HCT116 (cell line): ENCODE data around the gene TBATA. TPM values are rescaled to one million over a fixed set of nuclear protein-coding genes. Genes with fewer than 3 reads are reported as not detected.

ENCODE experiments used
- ATAC-seq: fragments of 200-7000 bp; cut with Tn5 transposase; 2 replicates; pipeline ENCODE4 v1.9.1; 2020; ENCODE audit warnings: mild to moderate bottlenecking, moderate library complexity
- BruUV-seq: library from RNA; stranded (reverse); fragments of 400-500 nt; replicated peaks from 2 replicates; lab custom pipeline; 2021; lab: Mats Ljungman, UMichigan
- CTCF ChIA-PET: fragments of 300-600 bp; sonication (Branson Sonifier 250); formaldehyde crosslinking; loops from one replicate; lab custom pipeline; 2021; ENCODE audit warnings: antibody characterized with exemption; lab: Charles Lee
- POLR2A ChIA-PET: fragments of 300-600, 350-600 bp; sonication (Branson Sonifier 250); formaldehyde crosslinking; loops from one replicate; lab custom pipeline; 2021; ENCODE audit warnings: antibody characterized with exemption; lab: Charles Lee
- RAD21 ChIA-PET, 2 experiments: fragments of 300-600 bp; sonication (Branson Sonifier 250); formaldehyde crosslinking; loops; one replicate each; lab custom pipeline; 2023; ENCODE audit warnings: low total read pairs in 2 of 2; ENCODE audit not compliant: uncharacterized antibody in 2 of 2, unreplicated experiment in 2 of 2, low non-redundant PET in 1 of 2; lab: Charles Lee
- DNase-seq: peaks from one replicate; pipeline ENCODE4 v3.0.0-alpha.2; 2010; ENCODE audit warnings: low read depth, low spot score
- H2AFZ ChIP-seq: fragments of 200-600 bp; shearing (Covaris generic), sonication (generic); 2 replicates; pipeline ENCODE4 v1.6.1; 2017; ENCODE audit warnings: low read depth, mixed run types, mixed read lengths, antibody characterized with exemption, low read length; ENCODE audit not compliant: poor library complexity, severe bottlenecking
- H3K27ac ChIP-seq: 2 replicates; pipeline ENCODE4 v1.5.1; 2012; ENCODE audit warnings: low read depth, low read length
- H3K27me3 ChIP-seq: fragments of 200-600 bp; sonication (generic); 2 replicates; pipeline ENCODE4 v1.6.1; 2016; ENCODE audit warnings: mixed run types, low read length, mixed read lengths; ENCODE audit not compliant: insufficient read depth
- H3K36me3 ChIP-seq, 2 experiments: fragments of 200-500 bp in 1 of 2; fragments of 200-600 bp in 1 of 2; sonication (Bioruptor generic) in 1 of 2; sonication (generic) in 1 of 2; 2 replicates each; pipeline versions ENCODE4 v1.5.1 to v1.6.1; 2014 to 2016; ENCODE audit warnings: low read length in 2 of 2, inconsistent platforms in 1 of 2, mixed read lengths in 1 of 2, mixed run types in 1 of 2; ENCODE audit not compliant: insufficient read depth in 2 of 2, control insufficient read depth in 1 of 2
- H3K4me1 ChIP-seq, 2 experiments: fragments of 200-600 bp in 1 of 2; sonication (generic) in 1 of 2; 2 replicates each; pipeline versions ENCODE4 v1.5.1 to v1.6.1; 2012 to 2017; ENCODE audit warnings: low read length in 2 of 2, inconsistent platforms in 1 of 2, mild to moderate bottlenecking in 1 of 2, mixed read lengths in 1 of 2, mixed run types in 1 of 2, moderate library complexity in 1 of 2; ENCODE audit not compliant: insufficient read depth in 2 of 2, control insufficient read depth in 1 of 2
- H3K4me2 ChIP-seq: fragments of 200-600 bp; sonication (generic); 2 replicates; pipeline ENCODE4 v1.6.1; 2017; ENCODE audit warnings: mixed run types, low read length, mixed read lengths
- H3K4me3 ChIP-seq, 2 experiments: fragments of 200-600 bp in 1 of 2; sonication (generic) in 1 of 2; replicated peaks in 1 of 2; 2 replicates each; pipeline ENCODE4 v1.5.1; 2011 to 2016; ENCODE audit warnings: low read length in 2 of 2, control low read depth in 1 of 2, low read depth in 1 of 2, mild to moderate bottlenecking in 1 of 2, mixed read lengths in 1 of 2, mixed run types in 1 of 2
- H3K79me2 ChIP-seq: fragments of 200-600 bp; sonication (generic); 2 replicates; pipeline ENCODE4 v1.6.1; 2017; ENCODE audit warnings: mild to moderate bottlenecking, mixed run types, low read length, moderate library complexity, mixed read lengths; ENCODE audit not compliant: insufficient read depth
- H3K9ac ChIP-seq: fragments of 200-600 bp; sonication (generic); 2 replicates; pipeline ENCODE4 v1.6.1; 2016; ENCODE audit warnings: low read length, mixed read lengths
- H3K9me2 ChIP-seq: fragments of 200-600 bp; sonication (generic), shearing (Covaris generic); 2 replicates; pipeline ENCODE4 v1.6.1; 2017; ENCODE audit warnings: mixed run types, mild to moderate bottlenecking, moderate library complexity; ENCODE audit not compliant: insufficient read depth
- H3K9me3 ChIP-seq, 2 experiments: fragments of 200-500 bp in 1 of 2; fragments of 200-600 bp in 1 of 2; sonication (Bioruptor generic) in 1 of 2; sonication (generic) in 1 of 2; 2 replicates each; pipeline ENCODE4 v1.6.1; 2014 to 2017; ENCODE audit warnings: low read length in 2 of 2, mixed read lengths in 2 of 2, inconsistent platforms in 1 of 2, low read depth in 1 of 2, mild to moderate bottlenecking in 1 of 2, mixed run types in 1 of 2, moderate library complexity in 1 of 2; ENCODE audit not compliant: control insufficient read depth in 1 of 2, insufficient read depth in 1 of 2
- H4K20me1 ChIP-seq: fragments of 200-600 bp; sonication (generic), shearing (Covaris generic); 2 replicates; pipeline ENCODE4 v1.6.1; 2017; ENCODE audit warnings: mixed run types, mild to moderate bottlenecking, moderate library complexity; ENCODE audit not compliant: insufficient read depth
- CBX3 ChIP-seq: IDR thresholded peaks from 2 replicates; pipeline ENCODE4 v1.6.1; 2012; ENCODE audit warnings: low read depth
- CTCF ChIP-seq, 3 experiments: fragments of 200-600 bp in 1 of 3; sonication (generic) in 1 of 3; IDR thresholded peaks in 2 of 3; conservative IDR thresholded peaks in 1 of 3; 2 replicates each; pipeline ENCODE4 v1.5.1; 2012 to 2017; ENCODE audit warnings: low read depth in 2 of 3, low read length in 2 of 3, antibody characterized with exemption in 1 of 3, borderline replicate concordance in 1 of 3, control low read depth in 1 of 3, mild to moderate bottlenecking in 1 of 3, mixed read lengths in 1 of 3, mixed run types in 1 of 3, moderate library complexity in 1 of 3; ENCODE audit not compliant: insufficient read depth in 1 of 3
- ELF1 ChIP-seq: IDR thresholded peaks from 2 replicates; pipeline ENCODE4 v1.6.1; 2012; ENCODE audit warnings: low read depth, borderline replicate concordance
- EZH2 ChIP-seq: fragments of 200-600 bp; sonication (generic); IDR thresholded peaks from 2 replicates; pipeline ENCODE4 v1.6.1; 2017; ENCODE audit warnings: antibody characterized with exemption, mixed run types
- EZH2phosphoT487 ChIP-seq: fragments of 200-600 bp; IDR thresholded peaks from 2 replicates; pipeline ENCODE4 v1.6.1; 2018; ENCODE audit warnings: antibody characterized with exemption, borderline replicate concordance
- JUND ChIP-seq: IDR thresholded peaks from 2 replicates; pipeline ENCODE4 v1.6.1; 2012
- POLR2AphosphoS5 ChIP-seq: IDR thresholded peaks from 2 replicates; pipeline ENCODE4 v1.6.1; 2011; ENCODE audit warnings: mild to moderate bottlenecking, low read depth, low read length, moderate library complexity
- RAD21 ChIP-seq: IDR thresholded peaks from 2 replicates; pipeline ENCODE4 v1.6.1; 2012; ENCODE audit warnings: low read depth, mild to moderate bottlenecking
- SIN3A ChIP-seq: IDR thresholded peaks from 2 replicates; pipeline ENCODE4 v1.6.1; 2012; ENCODE audit warnings: low read depth
- SRF ChIP-seq: IDR thresholded peaks from 2 replicates; pipeline ENCODE4 v1.6.1; 2012; ENCODE audit warnings: low read depth
- ZFX ChIP-seq: fragments of 450-650 bp; IDR thresholded peaks from 2 replicates; pipeline ENCODE4 v1.6.1; 2017
- ZNF274 ChIP-seq: fragments of 200-500 bp; sonication (Bioruptor generic); IDR thresholded peaks from 2 replicates; pipeline ENCODE4 v1.6.1; 2014; ENCODE audit warnings: mild to moderate bottlenecking, low read depth, low read length, inconsistent platforms
- intact Hi-C: fragments of 100-400 bp; cut with micrococcal nuclease; formaldehyde crosslinking; loops from 2 replicates; pipeline ENCODE4 v1.10.0; 2022
- total RNA-seq: library from RNA; stranded (reverse); gene quantifications from one replicate; pipeline ENCODE4 v1.2.1, GENCODE V29; 2021; ENCODE audit not compliant: unreplicated experiment
- TF ChIP-seq, protein P1 (sequence below): IDR thresholded peaks from 2 replicates; pipeline ENCODE4 v1.6.1; 2011; ENCODE audit warnings: mild to moderate bottlenecking, low read length, moderate library complexity; ENCODE audit not compliant: insufficient replicate concordance; ENCODE audit errors: extremely low read depth
- TF ChIP-seq, protein P2 (sequence below): IDR thresholded peaks from 2 replicates; pipeline ENCODE4 v1.6.1; 2012
- TF ChIP-seq, protein P3 (sequence below): IDR thresholded peaks from 2 replicates; pipeline ENCODE4 v1.6.1; 2012; ENCODE audit warnings: low read depth

TBATA gene
- total RNA-seq, 1 experiment from 2014 or later: not detected

- Histone ChIP-seq H3K4me1 (peaks cover 20 to 44% of the 10 kb centered on the region in 2 experiments), H3K79me2 (no peaks in the 10 kb centered on the region), H3K9me2 (no peaks in the 10 kb centered on the region), H3K36me3 (no peaks in the 10 kb centered on the region), H3K27me3 (no peaks in the 10 kb centered on the region), H3K27ac (no peak overlapping the region; the same call in 1 of the 2 replicates), H2AFZ (no peak overlapping the region), H3K4me2 (no peak overlapping the region), H3K9me3 (no peaks in the 10 kb centered on the region), H3K4me3 (no peak overlapping the region), H4K20me1 (no peaks in the 10 kb centered on the region), H3K9ac (no peak overlapping the region)
- RAD21 ChIA-PET: no interaction called here
- CTCF ChIA-PET: interaction anchor here (1.2 to 1.6 kb wide), 2 partner anchors 201 to 298 kb away, joined by 3 to 7 read pairs; no protein-coding TSS in a partner anchor
- DNase-seq (no peak), ATAC-seq (no peak)
- intact Hi-C loops: loop anchor here (1.0 to 5.0 kb wide), 6 partner anchors 121 to 297 kb away; no protein-coding TSS in a partner anchor
- POLR2A ChIA-PET: no interaction called here
- TF ChIP-seq JUND (no peak), SIN3A (no peak), POLR2AphosphoS5 (no peak), CTCF (IDR thresholded peaks at IDR 0.05 in 2 of 3, conservative IDR thresholded peaks at IDR 0.05 in 1 of 3; ENCODE audit: borderline replicate concordance in 1 of 3, insufficient read depth in 1 of 3, low read depth in 2 of 3, low read length in 2 of 3) (no peak), EZH2 (no peak), EZH2phosphoT487 (no peak), ZFX (no peak), SRF (no peak), ELF1 (no peak), ZNF274 (no peak), RAD21 (no peak), CBX3 (no peak)
- TF ChIP-seq, protein P1, sequence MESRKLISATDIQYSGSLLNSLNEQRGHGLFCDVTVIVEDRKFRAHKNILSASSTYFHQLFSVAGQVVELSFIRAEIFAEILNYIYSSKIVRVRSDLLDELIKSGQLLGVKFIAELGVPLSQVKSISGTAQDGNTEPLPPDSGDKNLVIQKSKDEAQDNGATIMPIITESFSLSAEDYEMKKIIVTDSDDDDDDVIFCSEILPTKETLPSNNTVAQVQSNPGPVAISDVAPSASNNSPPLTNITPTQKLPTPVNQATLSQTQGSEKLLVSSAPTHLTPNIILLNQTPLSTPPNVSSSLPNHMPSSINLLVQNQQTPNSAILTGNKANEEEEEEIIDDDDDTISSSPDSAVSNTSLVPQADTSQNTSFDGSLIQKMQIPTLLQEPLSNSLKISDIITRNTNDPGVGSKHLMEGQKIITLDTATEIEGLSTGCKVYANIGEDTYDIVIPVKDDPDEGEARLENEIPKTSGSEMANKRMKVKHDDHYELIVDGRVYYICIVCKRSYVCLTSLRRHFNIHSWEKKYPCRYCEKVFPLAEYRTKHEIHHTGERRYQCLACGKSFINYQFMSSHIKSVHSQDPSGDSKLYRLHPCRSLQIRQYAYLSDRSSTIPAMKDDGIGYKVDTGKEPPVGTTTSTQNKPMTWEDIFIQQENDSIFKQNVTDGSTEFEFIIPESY: no peak
- TF ChIP-seq, protein P2, sequence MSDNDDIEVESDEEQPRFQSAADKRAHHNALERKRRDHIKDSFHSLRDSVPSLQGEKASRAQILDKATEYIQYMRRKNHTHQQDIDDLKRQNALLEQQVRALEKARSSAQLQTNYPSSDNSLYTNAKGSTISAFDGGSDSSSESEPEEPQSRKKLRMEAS: no peak
- TF ChIP-seq, protein P3, sequence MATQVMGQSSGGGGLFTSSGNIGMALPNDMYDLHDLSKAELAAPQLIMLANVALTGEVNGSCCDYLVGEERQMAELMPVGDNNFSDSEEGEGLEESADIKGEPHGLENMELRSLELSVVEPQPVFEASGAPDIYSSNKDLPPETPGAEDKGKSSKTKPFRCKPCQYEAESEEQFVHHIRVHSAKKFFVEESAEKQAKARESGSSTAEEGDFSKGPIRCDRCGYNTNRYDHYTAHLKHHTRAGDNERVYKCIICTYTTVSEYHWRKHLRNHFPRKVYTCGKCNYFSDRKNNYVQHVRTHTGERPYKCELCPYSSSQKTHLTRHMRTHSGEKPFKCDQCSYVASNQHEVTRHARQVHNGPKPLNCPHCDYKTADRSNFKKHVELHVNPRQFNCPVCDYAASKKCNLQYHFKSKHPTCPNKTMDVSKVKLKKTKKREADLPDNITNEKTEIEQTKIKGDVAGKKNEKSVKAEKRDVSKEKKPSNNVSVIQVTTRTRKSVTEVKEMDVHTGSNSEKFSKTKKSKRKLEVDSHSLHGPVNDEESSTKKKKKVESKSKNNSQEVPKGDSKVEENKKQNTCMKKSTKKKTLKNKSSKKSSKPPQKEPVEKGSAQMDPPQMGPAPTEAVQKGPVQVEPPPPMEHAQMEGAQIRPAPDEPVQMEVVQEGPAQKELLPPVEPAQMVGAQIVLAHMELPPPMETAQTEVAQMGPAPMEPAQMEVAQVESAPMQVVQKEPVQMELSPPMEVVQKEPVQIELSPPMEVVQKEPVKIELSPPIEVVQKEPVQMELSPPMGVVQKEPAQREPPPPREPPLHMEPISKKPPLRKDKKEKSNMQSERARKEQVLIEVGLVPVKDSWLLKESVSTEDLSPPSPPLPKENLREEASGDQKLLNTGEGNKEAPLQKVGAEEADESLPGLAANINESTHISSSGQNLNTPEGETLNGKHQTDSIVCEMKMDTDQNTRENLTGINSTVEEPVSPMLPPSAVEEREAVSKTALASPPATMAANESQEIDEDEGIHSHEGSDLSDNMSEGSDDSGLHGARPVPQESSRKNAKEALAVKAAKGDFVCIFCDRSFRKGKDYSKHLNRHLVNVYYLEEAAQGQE: no peak
- BruUV-seq: no TSS peak
Observed at GRCh38 chr10:70759781-70760180, 25.4 kb downstream of the TBATA start.
